GM12865 (cell line): Measurements from ENCODE around the gene SDF2.

Source experiments
- DNase-seq: peaks from one replicate; pipeline ENCODE4 v3.0.0; 2010; ENCODE audit warnings: low read depth
- H3K4me3 ChIP-seq: 2 replicates; pipeline ENCODE4 v1.5.1; 2011; ENCODE audit warnings: mild to moderate bottlenecking, low read depth, low read length, control low read depth
- TF ChIP-seq, protein P1 (sequence below): IDR thresholded peaks from 2 replicates; pipeline ENCODE4 v1.5.1; 2011; ENCODE audit warnings: low read length, control low read depth, low read depth, inconsistent platforms; ENCODE audit not compliant: insufficient read depth; ENCODE audit errors: missing control alignments

Gene SDF2, protein sequence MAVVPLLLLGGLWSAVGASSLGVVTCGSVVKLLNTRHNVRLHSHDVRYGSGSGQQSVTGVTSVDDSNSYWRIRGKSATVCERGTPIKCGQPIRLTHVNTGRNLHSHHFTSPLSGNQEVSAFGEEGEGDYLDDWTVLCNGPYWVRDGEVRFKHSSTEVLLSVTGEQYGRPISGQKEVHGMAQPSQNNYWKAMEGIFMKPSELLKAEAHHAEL

DNA sequence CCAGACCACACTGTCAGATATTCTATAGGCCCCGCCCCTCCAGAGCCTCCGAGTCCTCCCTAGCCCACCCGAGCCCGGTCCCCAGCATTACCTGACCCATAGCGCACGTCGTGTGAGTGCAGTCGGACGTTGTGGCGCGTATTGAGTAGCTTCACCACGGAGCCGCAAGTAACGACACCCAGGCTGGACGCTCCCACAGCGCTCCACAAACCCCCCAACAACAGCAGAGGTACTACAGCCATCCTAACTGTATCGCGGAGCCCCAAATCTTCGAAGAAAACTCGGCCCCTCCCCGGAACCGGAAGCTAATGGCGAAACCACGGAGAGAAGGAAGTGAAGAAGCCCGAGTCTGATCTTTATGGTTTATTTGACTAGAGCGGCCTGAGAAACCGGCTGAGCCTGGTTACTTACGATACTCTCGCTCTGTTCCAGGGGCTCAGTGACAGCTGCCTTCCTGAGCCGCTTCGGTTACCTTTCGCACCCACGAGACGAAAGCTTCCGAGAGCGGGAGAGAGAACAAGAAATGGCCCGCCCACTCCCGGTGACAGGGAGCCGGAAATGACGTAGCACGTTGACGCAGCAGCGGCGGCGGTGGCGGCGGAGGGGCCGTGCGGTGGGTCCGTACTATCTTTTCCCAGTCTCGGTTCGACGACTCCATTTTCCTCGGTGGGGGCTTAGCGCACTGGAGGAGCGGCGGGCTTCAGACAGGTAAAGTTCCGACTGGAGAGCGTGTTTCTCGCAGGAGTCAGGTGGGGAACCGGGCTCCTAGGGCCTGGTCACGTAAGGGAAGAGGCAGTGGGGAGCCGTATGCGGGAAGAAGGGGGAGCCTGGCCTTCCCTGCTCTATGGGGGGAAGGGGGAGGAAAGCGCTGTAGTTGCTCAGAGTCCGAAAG lies at the start of gene SDF2, which contains the start of gene SUPT6H:
TSS of gene SDF2 (minus strand) at position 272 of the 892 bp plus-strand sequence. CDS start at position 242, 30 bp downstream.
TSS of gene SUPT6H (plus strand) at position 571 of the 892 bp plus-strand sequence. CDS start 11,197 bp downstream, outside the sequence.
- TF ChIP-seq, protein P1, sequence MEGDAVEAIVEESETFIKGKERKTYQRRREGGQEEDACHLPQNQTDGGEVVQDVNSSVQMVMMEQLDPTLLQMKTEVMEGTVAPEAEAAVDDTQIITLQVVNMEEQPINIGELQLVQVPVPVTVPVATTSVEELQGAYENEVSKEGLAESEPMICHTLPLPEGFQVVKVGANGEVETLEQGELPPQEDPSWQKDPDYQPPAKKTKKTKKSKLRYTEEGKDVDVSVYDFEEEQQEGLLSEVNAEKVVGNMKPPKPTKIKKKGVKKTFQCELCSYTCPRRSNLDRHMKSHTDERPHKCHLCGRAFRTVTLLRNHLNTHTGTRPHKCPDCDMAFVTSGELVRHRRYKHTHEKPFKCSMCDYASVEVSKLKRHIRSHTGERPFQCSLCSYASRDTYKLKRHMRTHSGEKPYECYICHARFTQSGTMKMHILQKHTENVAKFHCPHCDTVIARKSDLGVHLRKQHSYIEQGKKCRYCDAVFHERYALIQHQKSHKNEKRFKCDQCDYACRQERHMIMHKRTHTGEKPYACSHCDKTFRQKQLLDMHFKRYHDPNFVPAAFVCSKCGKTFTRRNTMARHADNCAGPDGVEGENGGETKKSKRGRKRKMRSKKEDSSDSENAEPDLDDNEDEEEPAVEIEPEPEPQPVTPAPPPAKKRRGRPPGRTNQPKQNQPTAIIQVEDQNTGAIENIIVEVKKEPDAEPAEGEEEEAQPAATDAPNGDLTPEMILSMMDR: peak; percentile 14
- DNase-seq: peak; percentile 89

DNA sequence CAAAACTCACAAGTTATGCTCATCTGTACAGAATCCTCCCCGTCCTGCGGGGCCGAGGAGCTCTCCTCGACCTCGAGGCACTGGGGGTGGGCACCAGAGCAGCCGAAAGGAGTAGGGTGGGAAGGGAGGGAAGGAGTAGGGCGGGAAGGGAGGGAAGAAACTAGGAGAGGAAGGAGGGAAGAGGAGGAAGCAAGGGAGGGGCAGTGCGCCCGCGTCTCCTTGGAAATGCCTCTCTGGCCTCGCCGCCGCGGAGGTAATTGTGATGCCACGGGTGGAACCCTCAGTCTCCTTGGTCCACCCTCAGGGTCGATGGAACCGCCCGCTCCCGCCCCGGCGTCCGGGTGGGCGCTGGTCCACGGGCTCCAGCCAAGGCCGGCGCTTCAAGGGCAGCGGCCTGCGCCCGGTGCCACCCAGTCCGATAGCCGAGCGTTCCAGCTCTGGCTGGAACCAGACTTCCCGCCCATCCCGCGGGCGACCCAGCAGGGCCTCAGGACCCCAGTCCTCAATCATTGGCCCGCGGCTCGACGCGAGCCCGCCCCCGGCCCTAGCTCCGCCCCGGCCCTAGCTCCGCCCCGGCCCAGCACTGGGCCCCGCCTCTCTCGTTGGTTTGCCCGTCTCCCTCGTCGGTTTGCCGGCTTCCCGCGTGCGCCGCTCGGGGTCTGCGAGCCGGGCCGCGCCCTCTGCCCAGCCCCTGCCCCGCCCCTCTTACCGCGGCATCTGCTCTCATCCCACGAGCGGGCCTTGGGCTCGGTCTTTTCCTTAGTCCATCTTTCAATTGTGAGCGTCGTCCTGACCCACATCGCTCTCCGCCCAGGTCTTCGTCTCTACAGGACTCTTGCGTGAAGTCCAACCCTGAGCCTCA lies 49.4 kb upstream of the SDF2 start:
- TF ChIP-seq, protein P1: no peak
- DNase-seq: peak; percentile 91
- peak overlapping the region; percentile 89 for H3K4me3 ChIP-seq

More for the DNA sequence above, at the start of gene SDF2, which contains the start of gene SUPT6H:
- H3K4me3 ChIP-seq: peak within 1 kb of the TSS; percentile 84

DNA sequence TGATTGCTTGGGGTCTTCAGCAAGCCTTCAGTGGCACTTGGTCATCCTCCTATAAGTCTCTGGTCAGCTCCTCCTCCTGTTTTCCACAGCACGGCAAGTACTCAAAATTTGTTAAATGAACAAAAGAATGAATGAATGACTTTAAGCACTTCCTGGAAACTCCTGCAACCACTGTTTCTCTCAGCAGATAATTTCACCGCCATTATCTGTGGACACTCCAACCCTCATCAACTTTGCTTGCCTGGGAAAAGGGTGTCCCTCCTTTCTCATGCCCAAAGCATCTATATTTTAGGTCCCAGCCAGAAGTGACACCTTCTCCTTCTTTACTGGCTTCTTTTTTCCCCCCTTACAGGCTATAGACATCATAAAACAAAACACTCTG lies 45.6 kb upstream of the SDF2 start:
- TF ChIP-seq, protein P1: no peak
- no peak for DNase-seq
- H3K4me3 ChIP-seq: no peak overlapping the region

DNA sequence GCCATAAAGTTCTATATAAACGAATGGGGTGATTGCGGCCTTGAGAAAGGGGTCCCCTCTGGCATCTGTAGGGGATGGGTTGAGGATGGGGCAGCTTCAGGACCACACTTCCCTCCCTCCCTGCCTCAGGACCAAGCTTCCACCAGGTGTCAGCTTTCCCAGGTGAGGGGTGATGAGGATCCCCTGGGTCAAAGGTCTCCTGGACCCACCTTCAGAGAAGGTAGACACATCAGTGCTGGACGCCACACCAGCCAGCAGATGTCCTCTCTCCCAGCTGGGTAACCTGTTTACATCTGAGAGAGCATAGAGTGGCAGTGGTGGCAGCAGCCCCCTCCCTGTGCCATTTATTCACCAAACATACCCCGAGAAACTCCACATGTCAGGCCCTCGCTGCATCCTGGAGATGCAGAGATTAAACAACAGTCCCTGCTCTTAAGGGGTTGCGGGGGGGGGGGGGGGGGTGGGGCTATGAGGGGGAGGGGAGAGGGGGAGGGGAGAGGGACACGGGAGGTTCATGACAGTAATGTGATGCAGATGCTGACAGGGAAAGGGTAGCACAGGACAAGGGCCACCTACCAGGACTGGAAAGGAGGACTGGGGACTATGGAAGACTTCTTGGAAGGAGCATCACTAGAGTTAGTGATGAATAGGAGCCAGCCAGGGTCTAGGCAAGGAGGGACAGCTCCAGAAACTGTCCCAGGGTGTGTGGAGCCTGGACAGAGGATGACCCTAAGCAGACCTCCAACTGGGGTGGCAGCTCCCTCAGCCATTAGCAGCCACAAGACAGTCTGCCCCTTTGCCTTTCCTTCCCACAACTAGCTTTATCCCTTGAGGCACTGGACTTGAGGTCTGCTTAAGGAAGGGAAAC lies 45.0 kb upstream of the SDF2 start:
- no peak for DNase-seq
- TF ChIP-seq, protein P1: no peak
- H3K4me3 ChIP-seq: no peak overlapping the region

DNA sequence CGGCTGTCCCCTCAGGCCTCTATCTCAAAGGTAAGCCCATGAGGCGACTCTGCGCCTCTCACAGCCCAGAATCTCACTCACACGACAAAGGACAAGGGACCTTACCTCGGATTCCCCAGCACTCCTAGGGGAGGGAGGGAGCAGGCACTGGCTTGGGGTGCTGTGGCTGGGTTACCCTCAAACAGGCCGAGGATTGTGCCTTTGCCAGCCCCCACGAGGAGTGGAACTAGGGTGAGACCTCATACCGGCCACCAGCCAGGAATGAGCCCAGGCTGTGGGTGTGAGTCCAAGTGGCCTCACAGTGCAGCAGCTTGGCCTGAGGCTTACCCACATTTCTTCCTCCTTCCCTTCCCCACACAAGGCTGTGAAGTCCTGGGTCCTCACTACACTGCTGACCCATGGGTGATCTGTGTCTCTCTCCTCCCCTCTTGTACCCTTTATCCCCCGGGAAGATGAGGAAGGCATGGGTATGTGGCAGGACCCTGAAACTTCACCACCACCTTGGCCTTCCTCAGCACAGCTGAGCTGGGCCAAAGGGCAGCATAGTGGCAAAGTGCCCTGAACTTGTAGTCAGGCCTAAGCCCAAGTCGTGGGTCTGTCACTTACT lies 44.1 kb upstream of the SDF2 start:
- TF ChIP-seq, protein P1: no peak
- no peak overlapping the region for H3K4me3 ChIP-seq
- no peak for DNase-seq
